Measurements from ENCODE around the gene CTNNBL1. TPM values are rescaled to one million over a fixed set of nuclear protein-coding genes. Genes with fewer than 3 reads are reported as not detected.

The CTNNBL1 gene
- polyA plus RNA-seq, 4 donors, result 36.2 to 66.5 (median 50.1) TPM

DNA sequence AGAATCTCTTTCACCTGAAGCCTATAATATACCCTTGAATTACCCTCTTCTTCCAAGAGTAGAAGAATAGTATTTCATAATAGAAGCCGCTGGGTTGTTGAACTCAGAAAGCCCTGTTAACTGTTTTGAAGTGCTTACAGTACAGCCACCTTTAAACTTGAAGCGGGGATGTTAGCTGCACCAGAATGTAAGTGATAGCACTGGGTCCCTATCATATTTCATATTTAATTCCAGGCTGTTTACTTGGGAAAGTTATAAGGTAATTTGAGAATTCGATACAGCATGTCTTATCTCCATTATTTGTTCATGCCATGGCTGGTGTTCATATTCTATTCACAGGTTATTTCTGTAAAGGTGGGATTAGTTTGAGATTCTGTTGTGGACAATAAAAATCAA is 145.6 kb downstream of the CTNNBL1 start:
- Histone ChIP-seq H3K27ac (ENCODE audit: low read depth in 1 of 3, low read length in 2 of 3) (no peak overlapping the region), H3K27me3 (ENCODE audit: control insufficient read depth in 3 of 3, insufficient read depth in 3 of 3, low read length in 3 of 3) (no peaks in the 10 kb centered on the region), H3K4me1 (ENCODE audit: control insufficient read depth in 3 of 3, insufficient read depth in 2 of 3, low read depth in 1 of 3, low read length in 2 of 3) (no peaks in the 10 kb centered on the region), H3K36me3 (ENCODE audit: control insufficient read depth in 3 of 3, insufficient read depth in 2 of 3, low read depth in 1 of 3, low read length in 3 of 3) (peaks cover 0 to 12% (median 4%) of the 10 kb centered on the region in 3 donors), H3K4me3 (ENCODE audit: low read depth in 1 of 3, low read length in 3 of 3) (no peak overlapping the region), H3K9me3 (ENCODE audit: control insufficient read depth in 2 of 2, insufficient read depth in 1 of 2, low read depth in 1 of 2, low read length in 1 of 2) (no peaks in the 10 kb centered on the region)
- FAIRE-seq (no peak), DNase-seq (no peak)
- WGBS, 3 donors, result 88 to 97% (median 90%) methylated on average over 3 of the region's 3 CpGs

DNA sequence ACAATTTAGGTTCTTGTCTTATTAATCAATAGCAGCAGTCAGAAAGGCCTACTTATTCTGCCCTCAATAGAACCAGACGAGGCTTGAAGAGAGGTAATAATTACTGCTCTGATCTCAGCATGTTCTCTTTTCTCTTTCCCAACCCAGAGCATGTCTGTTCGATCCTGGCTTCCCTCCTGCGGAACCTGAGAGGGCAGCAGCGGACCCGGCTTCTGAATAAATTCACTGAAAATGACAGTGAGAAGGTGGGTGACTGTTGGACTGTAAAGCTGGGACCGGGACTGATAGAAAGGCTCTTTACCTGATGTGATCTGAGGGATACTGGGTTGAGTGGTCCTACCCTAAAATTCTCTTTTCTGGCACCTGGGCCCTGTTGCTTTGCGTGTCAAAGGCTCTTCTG is 146.1 kb downstream of the CTNNBL1 start:
- 95 to 96% (median 96%) methylated on average over 7 of the region's 7 CpGs for WGBS, 3 donors
- Histone ChIP-seq H3K27ac (ENCODE audit: low read depth in 1 of 3, low read length in 2 of 3) (no peak overlapping the region), H3K4me3 (ENCODE audit: low read depth in 1 of 3, low read length in 3 of 3) (no peak overlapping the region), H3K27me3 (ENCODE audit: control insufficient read depth in 3 of 3, insufficient read depth in 3 of 3, low read length in 3 of 3) (no peaks in the 10 kb centered on the region), H3K4me1 (ENCODE audit: control insufficient read depth in 3 of 3, insufficient read depth in 2 of 3, low read depth in 1 of 3, low read length in 2 of 3) (no peaks in the 10 kb centered on the region), H3K9me3 (ENCODE audit: control insufficient read depth in 2 of 2, insufficient read depth in 1 of 2, low read depth in 1 of 2, low read length in 1 of 2) (no peaks in the 10 kb centered on the region), H3K36me3 (ENCODE audit: control insufficient read depth in 3 of 3, insufficient read depth in 2 of 3, low read depth in 1 of 3, low read length in 3 of 3) (peaks cover 2 to 14% (median 4%) of the 10 kb centered on the region in 3 donors)
- no peak for DNase-seq
- FAIRE-seq, result no peak

DNA sequence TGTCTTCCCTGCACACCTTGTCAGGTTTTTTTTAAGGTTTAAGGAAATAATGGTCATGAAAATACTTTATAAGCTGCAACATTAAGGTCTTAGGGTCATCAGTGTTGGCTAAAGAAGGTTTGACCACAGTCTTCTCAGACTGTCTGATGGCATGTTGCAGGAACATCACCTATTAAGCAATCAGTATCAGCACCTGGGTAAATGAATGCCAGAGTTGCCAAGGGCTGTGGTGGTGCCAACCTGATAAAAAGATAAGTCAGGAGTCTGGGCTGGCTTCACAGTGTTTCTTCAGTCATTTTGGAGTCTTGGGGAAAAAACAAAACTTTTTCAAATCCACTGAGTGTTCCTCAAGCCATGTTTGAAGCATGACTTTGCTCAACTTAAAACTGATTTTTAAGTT is 147.6 kb downstream of the CTNNBL1 start:
- Histone ChIP-seq H3K4me3 (ENCODE audit: low read depth in 1 of 3, low read length in 3 of 3) (no peak overlapping the region), H3K27ac (ENCODE audit: low read depth in 1 of 3, low read length in 2 of 3) (no peak overlapping the region), H3K27me3 (ENCODE audit: control insufficient read depth in 3 of 3, insufficient read depth in 3 of 3, low read length in 3 of 3) (no peaks in the 10 kb centered on the region), H3K36me3 (ENCODE audit: control insufficient read depth in 3 of 3, insufficient read depth in 2 of 3, low read depth in 1 of 3, low read length in 3 of 3) (peaks cover 2 to 23% (median 4%) of the 10 kb centered on the region in 3 donors), H3K4me1 (ENCODE audit: control insufficient read depth in 3 of 3, insufficient read depth in 2 of 3, low read depth in 1 of 3, low read length in 2 of 3) (peaks cover 0 to 4% (median 3%) of the 10 kb centered on the region in 3 donors), H3K9me3 (ENCODE audit: control insufficient read depth in 2 of 2, insufficient read depth in 1 of 2, low read depth in 1 of 2, low read length in 1 of 2) (no peaks in the 10 kb centered on the region)
- DNase-seq (no peak), FAIRE-seq (no peak)

DNA sequence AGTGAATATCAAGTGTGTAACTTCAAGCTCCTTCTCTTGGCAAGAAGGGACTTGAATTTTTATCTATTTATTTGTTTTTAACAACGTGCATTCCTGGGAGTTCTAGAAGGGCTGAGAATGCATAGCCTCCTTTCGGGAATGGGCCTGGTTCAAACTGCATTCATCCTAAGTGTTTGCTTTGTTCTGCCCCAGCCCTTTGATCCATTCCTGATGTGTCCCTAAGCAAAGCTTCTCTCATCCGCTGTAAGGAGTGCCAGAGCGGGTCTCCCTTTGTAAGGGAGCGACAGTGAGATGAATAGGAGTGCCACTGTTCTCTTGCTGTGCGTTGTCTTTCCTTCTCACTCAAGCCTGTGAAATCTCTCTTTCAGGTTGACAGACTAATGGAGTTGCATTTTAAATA is 148.1 kb downstream of the CTNNBL1 start:
- DNase-seq (no peak), FAIRE-seq (no peak)
- no peaks in the 10 kb centered on the region for H3K27me3 ChIP-seq (ENCODE audit: control insufficient read depth in 3 of 3, insufficient read depth in 3 of 3, low read length in 3 of 3)
- no peaks in the 10 kb centered on the region for H3K9me3 ChIP-seq (ENCODE audit: control insufficient read depth in 2 of 2, insufficient read depth in 1 of 2, low read depth in 1 of 2, low read length in 1 of 2)
- WGBS, 3 donors, result 86 to 98% (median 88%) methylated on average over 6 of the region's 6 CpGs
- peaks cover 2 to 23% (median 4%) of the 10 kb centered on the region in 3 donors for H3K36me3 ChIP-seq (ENCODE audit: control insufficient read depth in 3 of 3, insufficient read depth in 2 of 3, low read depth in 1 of 3, low read length in 3 of 3)
- H3K27ac ChIP-seq (ENCODE audit: low read depth in 1 of 3, low read length in 2 of 3), result no peak overlapping the region
- H3K4me3 ChIP-seq (ENCODE audit: low read depth in 1 of 3, low read length in 3 of 3), result no peak overlapping the region
- peaks cover 0 to 4% (median 3%) of the 10 kb centered on the region in 3 donors for H3K4me1 ChIP-seq (ENCODE audit: control insufficient read depth in 3 of 3, insufficient read depth in 2 of 3, low read depth in 1 of 3, low read length in 2 of 3)

DNA sequence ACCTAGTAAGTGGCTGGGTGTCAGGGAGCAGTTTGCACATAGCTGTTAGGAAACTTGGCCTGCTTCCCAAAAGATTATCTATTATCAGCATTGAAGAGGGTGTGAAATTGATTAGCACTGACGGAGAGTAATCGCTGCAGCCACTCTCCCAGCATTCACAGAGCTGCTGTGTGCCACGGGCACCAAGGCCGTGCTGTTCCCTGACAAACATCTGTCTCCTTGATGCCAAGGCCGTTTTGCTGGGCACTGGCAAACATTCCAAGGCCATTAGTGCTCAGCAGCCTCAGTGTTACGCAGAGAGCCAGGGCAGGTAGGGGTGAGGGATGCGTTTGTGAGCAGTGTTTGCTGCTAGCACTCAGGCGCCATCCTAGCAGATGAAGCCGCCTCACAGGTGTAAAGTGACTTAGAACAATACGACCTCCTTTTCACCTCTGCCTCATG is 151.4 kb downstream of the CTNNBL1 start:
- H3K9me3 ChIP-seq (ENCODE audit: control insufficient read depth in 2 of 2, insufficient read depth in 1 of 2, low read depth in 1 of 2, low read length in 1 of 2), result no peaks in the 10 kb centered on the region
- no peak for FAIRE-seq
- no peaks in the 10 kb centered on the region for H3K27me3 ChIP-seq (ENCODE audit: control insufficient read depth in 3 of 3, insufficient read depth in 3 of 3, low read length in 3 of 3)
- 11 to 61% (median 42%) methylated on average over 10 of the region's 10 CpGs for WGBS, 3 donors
- H3K4me3 ChIP-seq (ENCODE audit: low read depth in 1 of 3, low read length in 3 of 3), result no peak overlapping the region
- peaks cover 0 to 4% (median 3%) of the 10 kb centered on the region in 3 donors for H3K4me1 ChIP-seq (ENCODE audit: control insufficient read depth in 3 of 3, insufficient read depth in 2 of 3, low read depth in 1 of 3, low read length in 2 of 3)
- peak in 1 of 2 donors; percentile 82 for DNase-seq
- no peak overlapping the region for H3K27ac ChIP-seq (ENCODE audit: low read depth in 1 of 3, low read length in 2 of 3)
- H3K36me3 ChIP-seq (ENCODE audit: control insufficient read depth in 3 of 3, insufficient read depth in 2 of 3, low read depth in 1 of 3, low read length in 3 of 3), result peaks cover 7 to 33% (median 7%) of the 10 kb centered on the region in 3 donors

DNA sequence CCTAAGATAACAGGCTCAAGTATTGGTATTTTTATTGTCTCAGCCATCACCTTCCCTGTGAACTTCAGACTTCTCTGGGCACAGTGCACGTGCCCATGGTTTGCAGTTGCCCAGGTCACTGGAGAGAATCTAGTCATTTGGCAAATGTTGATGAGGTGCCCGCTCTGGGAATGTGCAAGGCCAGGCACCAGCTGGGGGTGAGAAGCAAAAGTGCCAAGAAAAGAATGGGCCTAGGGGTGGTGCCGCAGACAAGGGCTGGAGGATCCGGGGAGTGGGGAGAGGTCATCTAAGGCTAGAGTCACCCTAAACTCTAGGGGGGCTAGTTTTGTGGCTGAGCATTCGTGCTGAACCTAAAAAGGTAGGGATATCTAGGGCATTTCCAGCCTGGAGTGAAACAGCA is 152.0 kb downstream of the CTNNBL1 start:
- H3K36me3 ChIP-seq (ENCODE audit: control insufficient read depth in 3 of 3, insufficient read depth in 2 of 3, low read depth in 1 of 3, low read length in 3 of 3), result peaks cover 7 to 37% (median 7%) of the 10 kb centered on the region in 3 donors
- no peaks in the 10 kb centered on the region for H3K9me3 ChIP-seq (ENCODE audit: control insufficient read depth in 2 of 2, insufficient read depth in 1 of 2, low read depth in 1 of 2, low read length in 1 of 2)
- no peak overlapping the region for H3K27ac ChIP-seq (ENCODE audit: low read depth in 1 of 3, low read length in 2 of 3)
- H3K27me3 ChIP-seq (ENCODE audit: control insufficient read depth in 3 of 3, insufficient read depth in 3 of 3, low read length in 3 of 3), result no peaks in the 10 kb centered on the region
- H3K4me3 ChIP-seq (ENCODE audit: low read depth in 1 of 3, low read length in 3 of 3), result no peak overlapping the region
- FAIRE-seq (no peak), DNase-seq (peak in 1 of 2 donors; percentile 55)
- H3K4me1 ChIP-seq (ENCODE audit: control insufficient read depth in 3 of 3, insufficient read depth in 2 of 3, low read depth in 1 of 3, low read length in 2 of 3), result peaks cover 0 to 4% (median 3%) of the 10 kb centered on the region in 3 donors
- WGBS, 3 donors, result 76 to 86% (median 81%) methylated on average over 5 of the region's 5 CpGs

DNA sequence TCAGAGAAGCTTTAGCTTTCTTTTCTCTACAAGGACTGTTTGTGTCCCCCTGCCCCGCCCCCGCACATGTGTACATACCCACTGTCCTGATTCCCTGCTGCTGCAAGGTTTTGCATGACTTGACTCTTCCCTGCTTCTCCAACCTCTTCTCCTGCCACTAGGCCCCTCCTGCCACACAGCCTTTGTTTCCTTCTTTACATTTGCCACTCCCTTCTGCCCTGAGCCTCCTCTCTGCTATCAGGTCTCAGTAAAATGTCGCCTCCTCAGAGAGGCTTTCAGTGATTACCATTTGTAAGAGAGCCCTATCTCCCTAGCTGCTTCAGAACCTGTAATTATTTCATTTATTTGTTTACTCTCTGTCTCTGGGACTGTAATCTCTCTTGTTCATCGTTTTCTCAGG is 152.7 kb downstream of the CTNNBL1 start:
- H3K27me3 ChIP-seq (ENCODE audit: control insufficient read depth in 3 of 3, insufficient read depth in 3 of 3, low read length in 3 of 3), result no peaks in the 10 kb centered on the region
- DNase-seq (no peak), FAIRE-seq (no peak)
- WGBS, 3 donors, result 89 to 95% (median 91%) methylated on average over 4 of the region's 4 CpGs
- no peaks in the 10 kb centered on the region for H3K9me3 ChIP-seq (ENCODE audit: control insufficient read depth in 2 of 2, insufficient read depth in 1 of 2, low read depth in 1 of 2, low read length in 1 of 2)
- H3K4me3 ChIP-seq (ENCODE audit: low read depth in 1 of 3, low read length in 3 of 3), result no peak overlapping the region
- peaks cover 0 to 4% (median 3%) of the 10 kb centered on the region in 3 donors for H3K4me1 ChIP-seq (ENCODE audit: control insufficient read depth in 3 of 3, insufficient read depth in 2 of 3, low read depth in 1 of 3, low read length in 2 of 3)
- H3K27ac ChIP-seq (ENCODE audit: low read depth in 1 of 3, low read length in 2 of 3), result no peak overlapping the region
- peaks cover 7 to 38% (median 7%) of the 10 kb centered on the region in 3 donors for H3K36me3 ChIP-seq (ENCODE audit: control insufficient read depth in 3 of 3, insufficient read depth in 2 of 3, low read depth in 1 of 3, low read length in 3 of 3)

DNA sequence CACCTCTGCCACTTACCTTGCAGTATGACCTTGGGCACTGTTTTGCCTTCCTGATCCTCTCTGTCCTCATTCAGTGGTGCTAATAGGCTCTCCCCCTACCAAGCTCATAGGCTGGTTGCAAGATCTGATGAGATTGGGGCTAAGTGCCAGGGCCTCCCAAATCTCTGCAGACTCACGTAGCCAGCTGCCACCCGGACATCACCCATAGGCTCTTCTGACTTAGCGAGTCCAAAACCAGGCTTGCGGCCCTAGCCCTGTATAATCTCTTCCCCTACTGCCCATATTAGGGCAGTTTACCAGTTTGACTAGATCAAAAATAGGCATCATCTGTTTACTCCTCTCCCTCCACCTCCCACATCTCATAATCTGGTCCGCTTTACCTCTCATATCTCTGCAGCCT is 154.9 kb downstream of the CTNNBL1 start:
- Histone ChIP-seq H3K9me3 (ENCODE audit: control insufficient read depth in 2 of 2, insufficient read depth in 1 of 2, low read depth in 1 of 2, low read length in 1 of 2) (no peaks in the 10 kb centered on the region), H3K36me3 (ENCODE audit: control insufficient read depth in 3 of 3, insufficient read depth in 2 of 3, low read depth in 1 of 3, low read length in 3 of 3) (peaks cover 3 to 35% (median 7%) of the 10 kb centered on the region in 3 donors), H3K4me3 (ENCODE audit: low read depth in 1 of 3, low read length in 3 of 3) (no peak overlapping the region), H3K4me1 (ENCODE audit: control insufficient read depth in 3 of 3, insufficient read depth in 2 of 3, low read depth in 1 of 3, low read length in 2 of 3) (peaks cover 0 to 4% (median 3%) of the 10 kb centered on the region in 3 donors), H3K27ac (ENCODE audit: low read depth in 1 of 3, low read length in 2 of 3) (no peak overlapping the region), H3K27me3 (ENCODE audit: control insufficient read depth in 3 of 3, insufficient read depth in 3 of 3, low read length in 3 of 3) (no peaks in the 10 kb centered on the region)
- WGBS, 3 donors, result 78 to 89% (median 78%) methylated on average over 5 of the region's 5 CpGs
- no peak for DNase-seq
- no peak for FAIRE-seq

DNA sequence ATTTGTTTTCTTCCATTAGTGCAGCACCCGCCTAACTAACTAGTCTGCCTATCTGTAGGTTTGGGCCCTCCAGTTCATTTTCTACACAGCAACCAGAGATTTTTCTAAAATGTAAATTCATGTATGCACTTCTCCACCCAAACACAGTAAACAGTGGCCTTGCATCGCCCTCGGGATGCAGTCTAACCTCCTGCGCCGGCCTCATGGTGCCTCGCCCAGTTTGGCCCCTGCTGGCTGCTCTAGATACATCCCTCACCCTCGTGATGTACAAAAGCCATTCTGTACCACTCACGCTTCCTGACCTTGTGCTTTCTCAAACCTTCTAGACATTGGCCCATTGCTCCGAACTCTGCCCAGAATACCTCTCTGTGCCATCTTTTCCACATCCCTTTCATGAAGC is 155.3 kb downstream of the CTNNBL1 start:
- H3K9me3 ChIP-seq (ENCODE audit: control insufficient read depth in 2 of 2, insufficient read depth in 1 of 2, low read depth in 1 of 2, low read length in 1 of 2), result no peaks in the 10 kb centered on the region
- 96 to 98% (median 97%) methylated on average over 9 of the region's 9 CpGs for WGBS, 3 donors
- no peaks in the 10 kb centered on the region for H3K27me3 ChIP-seq (ENCODE audit: control insufficient read depth in 3 of 3, insufficient read depth in 3 of 3, low read length in 3 of 3)
- no peak overlapping the region for H3K27ac ChIP-seq (ENCODE audit: low read depth in 1 of 3, low read length in 2 of 3)
- peaks cover 3 to 35% (median 7%) of the 10 kb centered on the region in 3 donors for H3K36me3 ChIP-seq (ENCODE audit: control insufficient read depth in 3 of 3, insufficient read depth in 2 of 3, low read depth in 1 of 3, low read length in 3 of 3)
- DNase-seq (no peak), FAIRE-seq (no peak)
- peaks cover 0 to 4% (median 3%) of the 10 kb centered on the region in 3 donors for H3K4me1 ChIP-seq (ENCODE audit: control insufficient read depth in 3 of 3, insufficient read depth in 2 of 3, low read depth in 1 of 3, low read length in 2 of 3)
- no peak overlapping the region for H3K4me3 ChIP-seq (ENCODE audit: low read depth in 1 of 3, low read length in 3 of 3)

All from small intestine (tissue), 7 donors.